Loucy (cell line): Measurements from ENCODE around the gene POLD4.

Experiments used
- EZH2phosphoT487 ChIP-seq: fragments of 200-600 bp; IDR thresholded peaks from 2 replicates; pipeline ENCODE4 v1.6.1; 2018; ENCODE audit warnings: antibody characterized with exemption, mild to moderate bottlenecking, moderate library complexity, borderline replicate concordance
- TF ChIP-seq, protein P1 (sequence below): fragments of 200-600 bp; sonication (generic); conservative IDR thresholded peaks from 2 replicates; pipeline ENCODE4 v1.5.1; 2014; ENCODE audit warnings: mild to moderate bottlenecking, antibody characterized with exemption, low read length

DNA sequence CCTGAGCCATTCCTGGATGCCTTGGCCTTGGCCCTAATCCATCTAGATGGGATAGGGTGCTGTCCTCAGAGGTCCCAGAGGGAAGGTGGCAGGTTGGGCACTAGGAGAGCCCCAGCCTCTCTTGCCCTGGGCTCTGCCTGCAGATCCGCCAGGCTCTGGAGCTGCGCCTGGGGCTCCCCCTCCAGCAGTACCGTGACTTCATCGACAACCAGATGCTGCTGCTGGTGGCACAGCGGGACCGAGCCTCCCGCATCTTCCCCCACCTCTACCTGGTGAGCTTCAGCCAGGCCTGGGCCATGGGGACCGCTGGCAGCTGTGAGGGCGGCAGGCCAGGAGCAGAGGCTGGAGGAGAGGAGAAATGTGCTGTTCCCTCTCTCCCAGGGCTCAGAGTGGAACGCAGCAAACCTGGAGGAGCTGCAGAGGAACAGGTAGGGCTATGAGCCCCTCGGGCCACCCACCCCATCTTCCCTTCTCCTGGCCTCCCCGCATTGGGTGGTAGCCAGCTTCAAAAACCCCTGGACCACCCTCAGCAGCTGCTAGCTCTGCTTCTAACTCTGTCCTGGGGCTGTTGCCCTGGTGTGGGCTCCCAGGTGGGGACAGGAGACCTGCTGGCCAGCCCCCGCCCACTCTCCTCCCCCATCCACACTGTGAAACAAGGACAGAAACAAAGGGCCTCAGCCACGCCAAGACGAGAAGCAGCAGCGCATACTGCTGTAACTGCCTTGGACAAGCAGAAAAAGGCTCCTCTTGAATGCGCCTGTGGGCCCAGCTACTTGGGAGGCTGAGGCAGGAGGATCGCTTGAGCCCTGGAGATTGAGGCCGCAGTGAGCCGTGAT is 45.1 kb downstream of the POLD4 start:
- TF ChIP-seq, protein P1, sequence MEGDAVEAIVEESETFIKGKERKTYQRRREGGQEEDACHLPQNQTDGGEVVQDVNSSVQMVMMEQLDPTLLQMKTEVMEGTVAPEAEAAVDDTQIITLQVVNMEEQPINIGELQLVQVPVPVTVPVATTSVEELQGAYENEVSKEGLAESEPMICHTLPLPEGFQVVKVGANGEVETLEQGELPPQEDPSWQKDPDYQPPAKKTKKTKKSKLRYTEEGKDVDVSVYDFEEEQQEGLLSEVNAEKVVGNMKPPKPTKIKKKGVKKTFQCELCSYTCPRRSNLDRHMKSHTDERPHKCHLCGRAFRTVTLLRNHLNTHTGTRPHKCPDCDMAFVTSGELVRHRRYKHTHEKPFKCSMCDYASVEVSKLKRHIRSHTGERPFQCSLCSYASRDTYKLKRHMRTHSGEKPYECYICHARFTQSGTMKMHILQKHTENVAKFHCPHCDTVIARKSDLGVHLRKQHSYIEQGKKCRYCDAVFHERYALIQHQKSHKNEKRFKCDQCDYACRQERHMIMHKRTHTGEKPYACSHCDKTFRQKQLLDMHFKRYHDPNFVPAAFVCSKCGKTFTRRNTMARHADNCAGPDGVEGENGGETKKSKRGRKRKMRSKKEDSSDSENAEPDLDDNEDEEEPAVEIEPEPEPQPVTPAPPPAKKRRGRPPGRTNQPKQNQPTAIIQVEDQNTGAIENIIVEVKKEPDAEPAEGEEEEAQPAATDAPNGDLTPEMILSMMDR: no peak
- TF ChIP-seq EZH2phosphoT487: no peak
